Brain microvascular endothelial cell (primary cell): ENCODE results near the gene CSMD2.

ENCODE experiments used
- DNase-seq: peaks from one replicate; pipeline ENCODE4 v3.0.0-alpha.2; 2020
- H3K27ac ChIP-seq: fragments of 250-450 bp; sonication (Bioruptor Pico); 2 replicates; pipeline ENCODE4 v1.5.1; 2020; ENCODE audit warnings: mild to moderate bottlenecking, moderate library complexity
- H3K27me3 ChIP-seq: fragments of 250-450 bp; sonication (Bioruptor Pico); replicated peaks from 2 replicates; pipeline ENCODE4 v1.5.1; 2020; ENCODE audit warnings: mild to moderate bottlenecking
- H3K36me3 ChIP-seq: fragments of 250-450 bp; sonication (Bioruptor Pico); replicated peaks from 2 replicates; pipeline ENCODE4 v1.5.1; 2020; ENCODE audit warnings: mild to moderate bottlenecking
- H3K4me3 ChIP-seq: 2 replicates; pipeline ENCODE4 v1.5.1; 2011; ENCODE audit warnings: low read depth, mild to moderate bottlenecking, control low read depth, low read length, moderate library complexity
- CTCF ChIP-seq: IDR thresholded peaks from 2 replicates; pipeline ENCODE4 v1.5.1; 2011; ENCODE audit warnings: low read depth, mild to moderate bottlenecking, moderate library complexity, low read length, control low read depth, inconsistent platforms; ENCODE audit errors: missing control alignments
- in situ Hi-C: cut with HindIII; loops from 2 replicates; pipeline ENCODE4 v1.10.0; 2017; ENCODE audit warnings: low sequenced_read_pairs, low pct_ligation_motif_present

The CSMD2 gene

DNA sequence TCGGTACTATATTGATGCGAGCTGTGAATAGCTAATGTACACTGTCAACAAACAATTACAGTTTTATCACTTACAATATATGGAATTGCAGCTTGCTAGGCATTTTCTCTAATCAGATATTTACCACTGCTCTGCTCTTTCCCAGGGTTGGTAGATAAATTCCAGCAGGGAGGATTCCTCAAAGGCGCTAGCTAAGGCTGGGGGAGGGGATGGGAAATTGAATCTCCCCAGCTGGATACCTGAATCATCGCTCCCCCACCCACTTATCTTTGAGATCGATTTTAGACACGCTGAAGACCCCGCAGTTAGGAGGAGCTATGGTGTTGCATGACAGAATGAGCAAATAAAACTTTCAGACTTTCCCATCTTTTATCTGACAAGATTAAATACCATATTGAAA lies 127.2 kb downstream of the CSMD2 start:
- H3K27me3 ChIP-seq, result no peaks in the 10 kb centered on the region
- TF ChIP-seq CTCF, result no peak
- no peak overlapping the region for H3K4me3 ChIP-seq
- in situ Hi-C loops, result no loop called here
- no peak for DNase-seq
- H3K27ac ChIP-seq, result no peak overlapping the region
- H3K36me3 ChIP-seq, result no peaks in the 10 kb centered on the region

GRCh38 chr1:34037109-34037508 lies 127.9 kb downstream of the CSMD2 start:
- no peak for DNase-seq
- H3K27ac ChIP-seq, result no peak overlapping the region
- H3K4me3 ChIP-seq, result no peak overlapping the region
- H3K36me3 ChIP-seq, result no peaks in the 10 kb centered on the region
- H3K27me3 ChIP-seq, result no peaks in the 10 kb centered on the region
- TF ChIP-seq CTCF, result no peak
- in situ Hi-C loops, result no loop called here

DNA sequence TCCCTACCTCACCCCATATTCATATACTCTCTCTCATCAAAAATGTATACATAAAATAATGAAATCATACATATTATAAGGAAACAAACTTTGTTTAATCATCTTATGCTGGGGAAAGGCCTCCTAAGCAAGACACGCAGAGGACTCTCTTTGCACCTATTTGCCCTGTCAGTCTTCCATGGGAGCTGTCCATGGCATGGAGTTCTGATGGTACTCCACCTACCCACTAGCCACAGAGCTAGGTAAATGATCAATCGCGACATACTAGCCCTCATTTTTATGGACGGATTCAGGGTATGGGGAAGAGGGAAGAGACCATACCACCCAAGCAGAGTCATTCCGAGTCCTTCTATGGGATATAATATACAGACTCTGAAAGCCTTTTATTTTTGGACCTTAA lies 131.0 kb downstream of the CSMD2 start:
- Histone ChIP-seq H3K27me3 (no peaks in the 10 kb centered on the region), H3K27ac (no peak overlapping the region), H3K4me3 (no peak overlapping the region), H3K36me3 (no peaks in the 10 kb centered on the region)
- DNase-seq, result no peak
- in situ Hi-C loops, result no loop called here
- no peak for TF ChIP-seq CTCF

DNA sequence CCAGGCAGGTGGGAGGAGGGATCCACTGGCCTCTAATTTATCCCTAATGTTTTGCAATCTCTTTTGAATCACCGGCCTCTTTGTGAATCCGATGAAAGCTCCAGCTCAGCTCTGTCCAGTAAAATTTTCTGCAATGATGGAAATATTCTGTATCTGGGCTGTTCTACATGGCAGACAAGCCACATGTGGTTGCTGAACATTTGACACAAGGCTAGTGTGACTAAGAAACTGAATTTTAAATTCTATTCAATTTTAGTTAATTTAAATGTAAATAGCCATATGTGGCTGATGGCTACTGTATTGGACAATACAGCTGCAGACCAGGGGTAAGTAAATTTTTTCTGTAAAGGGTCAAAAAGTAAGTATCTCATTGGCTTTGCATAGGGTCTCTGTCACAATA lies 135.1 kb downstream of the CSMD2 start:
- in situ Hi-C loops, result no loop called here
- no peaks in the 10 kb centered on the region for H3K36me3 ChIP-seq
- H3K4me3 ChIP-seq, result no peak overlapping the region
- no peak for DNase-seq
- H3K27me3 ChIP-seq, result no peaks in the 10 kb centered on the region
- TF ChIP-seq CTCF, result no peak
- no peak overlapping the region for H3K27ac ChIP-seq

GRCh38 chr1:34029515-34029914 lies 135.5 kb downstream of the CSMD2 start:
- no peak for DNase-seq
- H3K4me3 ChIP-seq, result no peak overlapping the region
- no peaks in the 10 kb centered on the region for H3K27me3 ChIP-seq
- H3K27ac ChIP-seq, result no peak overlapping the region
- in situ Hi-C loops, result no loop called here
- H3K36me3 ChIP-seq, result no peaks in the 10 kb centered on the region
- no peak for TF ChIP-seq CTCF

DNA sequence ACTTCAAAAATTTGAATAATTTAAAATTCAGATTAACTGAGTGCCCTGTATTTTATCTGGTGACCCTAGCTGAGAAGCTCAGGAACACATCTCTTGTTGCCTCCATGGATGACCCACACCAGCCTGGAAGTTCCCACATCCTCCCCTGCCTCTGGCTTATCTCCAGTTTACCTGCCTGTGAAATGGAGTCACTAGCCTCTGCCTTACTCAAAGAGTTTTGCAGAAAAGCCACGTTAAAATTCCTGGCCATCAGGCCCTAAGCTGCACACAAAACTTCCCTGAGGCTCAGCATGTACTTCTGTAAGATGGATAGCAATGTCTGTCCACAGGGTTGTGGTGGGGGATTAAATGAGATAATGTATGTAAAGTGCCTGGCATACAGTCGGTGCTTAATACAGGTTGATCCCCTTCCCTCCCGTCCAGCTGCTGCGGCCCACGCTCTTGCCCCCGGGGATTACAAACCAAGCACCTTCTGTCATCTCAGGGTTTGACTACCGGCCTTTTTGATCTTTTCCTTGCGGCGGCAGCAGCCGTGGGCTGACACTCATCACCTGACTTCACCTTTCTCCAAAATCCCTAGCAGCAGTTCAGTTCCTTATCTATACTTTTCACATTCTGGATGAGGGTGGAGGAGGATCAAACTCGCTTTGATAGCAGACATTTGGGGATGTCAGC lies 136.5 kb downstream of the CSMD2 start:
- H3K27me3 ChIP-seq, result no peaks in the 10 kb centered on the region
- H3K27ac ChIP-seq, result no peak overlapping the region
- in situ Hi-C loops, result no loop called here
- no peak for DNase-seq
- no peak overlapping the region for H3K4me3 ChIP-seq
- no peaks in the 10 kb centered on the region for H3K36me3 ChIP-seq
- no peak for TF ChIP-seq CTCF
